Adipocyte (in vitro differentiated cells): ENCODE measurements around the gene MRM2.

Experiments
- DNase-seq: peaks from one replicate; pipeline ENCODE4 v3.0.0-alpha.2; 2015; ENCODE audit warnings: low read depth
- H3K27me3 ChIP-seq: replicated peaks from 2 replicates; pipeline ENCODE4 v1.7.0; 2013; ENCODE audit warnings: mild to moderate bottlenecking, low read length, moderate library complexity; ENCODE audit not compliant: control insufficient read depth, insufficient read depth
- H3K36me3 ChIP-seq: 2 replicates; pipeline ENCODE4 v1.7.0; 2013; ENCODE audit warnings: low read length, mild to moderate bottlenecking, moderate library complexity; ENCODE audit not compliant: control insufficient read depth, insufficient read depth, severe bottlenecking
- H3K4me1 ChIP-seq: 2 replicates; pipeline ENCODE4 v1.7.0; 2013; ENCODE audit warnings: mild to moderate bottlenecking, low read length, moderate library complexity; ENCODE audit not compliant: control insufficient read depth, insufficient read depth
- H3K4me3 ChIP-seq: 2 replicates; pipeline ENCODE4 v1.7.0; 2013; ENCODE audit warnings: mild to moderate bottlenecking, low read length, moderate library complexity
- H3K9ac ChIP-seq: 2 replicates; pipeline ENCODE4 v1.7.0; 2013; ENCODE audit warnings: mild to moderate bottlenecking, low read length, moderate library complexity
- H3K9me3 ChIP-seq: 2 replicates; pipeline ENCODE4 v1.7.0; 2013; ENCODE audit warnings: mild to moderate bottlenecking, low read length, moderate library complexity; ENCODE audit not compliant: control insufficient read depth

The MRM2 gene

GRCh38 chr7:2241580-2242540, at the start of gene MRM2, which contains the start of gene NUDT1:
Gene MRM2 (minus strand): TSS chr7:2242205. CDS start chr7:2242169, 36 bp downstream.
Gene NUDT1 (plus strand): TSS chr7:2242226. CDS start chr7:2244575, 2,349 bp downstream.
- Histone ChIP-seq H3K4me1 (peaks cover 16% of the 10 kb centered on the region), H3K9me3 (no peaks in the 10 kb centered on the region), H3K36me3 (peaks cover 24% of the 10 kb centered on the region), H3K27me3 (no peaks in the 10 kb centered on the region), H3K4me3 (peak within 1 kb of the TSS; percentile 94), H3K9ac (peak within 1 kb of the TSS; percentile 92)
- peak; percentile 95 for DNase-seq

- no peaks in the 10 kb centered on the region for H3K27me3 ChIP-seq
- peaks cover 8% of the 10 kb centered on the region for H3K4me1 ChIP-seq
- H3K4me3 ChIP-seq: no peak overlapping the region
- H3K36me3 ChIP-seq: no peaks in the 10 kb centered on the region
- no peak for DNase-seq
- no peak overlapping the region for H3K9ac ChIP-seq
- no peaks in the 10 kb centered on the region for H3K9me3 ChIP-seq
Observed at GRCh38 chr7:2290877-2291276, 48.9 kb upstream of the MRM2 start.

GRCh38 chr7:2289621-2290020, 47.6 kb upstream of the MRM2 start:
- no peak for DNase-seq

GRCh38 chr7:2289111-2289586, 47.1 kb upstream of the MRM2 start:
- Histone ChIP-seq H3K9me3 (no peaks in the 10 kb centered on the region), H3K4me1 (peaks cover 8% of the 10 kb centered on the region), H3K27me3 (no peaks in the 10 kb centered on the region), H3K4me3 (no peak overlapping the region), H3K9ac (no peak overlapping the region), H3K36me3 (no peaks in the 10 kb centered on the region)
- DNase-seq: no peak

More at GRCh38 chr7:2289621-2290020, 47.6 kb upstream of the MRM2 start:
- Histone ChIP-seq H3K9me3 (no peaks in the 10 kb centered on the region), H3K36me3 (no peaks in the 10 kb centered on the region), H3K4me1 (peaks cover 8% of the 10 kb centered on the region), H3K27me3 (no peaks in the 10 kb centered on the region), H3K4me3 (no peak overlapping the region), H3K9ac (no peak overlapping the region)

GRCh38 chr7:2288503-2288902, 46.5 kb upstream of the MRM2 start:
- no peaks in the 10 kb centered on the region for H3K27me3 ChIP-seq

GRCh38 chr7:2287745-2288144, 45.7 kb upstream of the MRM2 start:
- H3K4me3 ChIP-seq: no peak overlapping the region
- H3K9ac ChIP-seq: no peak overlapping the region
- H3K9me3 ChIP-seq: no peaks in the 10 kb centered on the region
- H3K36me3 ChIP-seq: no peaks in the 10 kb centered on the region
- H3K27me3 ChIP-seq: no peaks in the 10 kb centered on the region
- peaks cover 8% of the 10 kb centered on the region for H3K4me1 ChIP-seq
- no peak for DNase-seq

More at GRCh38 chr7:2288503-2288902, 46.5 kb upstream of the MRM2 start:
- no peak overlapping the region for H3K4me3 ChIP-seq
- H3K4me1 ChIP-seq: peaks cover 8% of the 10 kb centered on the region
- no peak for DNase-seq
- H3K9me3 ChIP-seq: no peaks in the 10 kb centered on the region
- no peak overlapping the region for H3K9ac ChIP-seq
- H3K36me3 ChIP-seq: no peaks in the 10 kb centered on the region

- no peaks in the 10 kb centered on the region for H3K9me3 ChIP-seq
- H3K4me3 ChIP-seq: no peak overlapping the region
- H3K27me3 ChIP-seq: no peaks in the 10 kb centered on the region
- H3K9ac ChIP-seq: no peak overlapping the region
- no peak for DNase-seq
- no peaks in the 10 kb centered on the region for H3K36me3 ChIP-seq
- peaks cover 8% of the 10 kb centered on the region for H3K4me1 ChIP-seq
Observed at GRCh38 chr7:2283074-2283473, 41.1 kb upstream of the MRM2 start.

- H3K36me3 ChIP-seq: no peaks in the 10 kb centered on the region
- peak overlapping the region; percentile 54 for H3K9ac ChIP-seq
- H3K9me3 ChIP-seq: no peaks in the 10 kb centered on the region
- no peak for DNase-seq
- H3K27me3 ChIP-seq: no peaks in the 10 kb centered on the region
- H3K4me3 ChIP-seq: no peak overlapping the region
- peaks cover 8% of the 10 kb centered on the region for H3K4me1 ChIP-seq
Observed at GRCh38 chr7:2282185-2282751, 40.3 kb upstream of the MRM2 start.

GRCh38 chr7:2281541-2281940, 39.5 kb upstream of the MRM2 start:
- Histone ChIP-seq H3K4me1 (peaks cover 8% of the 10 kb centered on the region), H3K9ac (peak overlapping the region; percentile 54), H3K9me3 (no peaks in the 10 kb centered on the region), H3K4me3 (no peak overlapping the region), H3K36me3 (no peaks in the 10 kb centered on the region), H3K27me3 (no peaks in the 10 kb centered on the region)
- DNase-seq: no peak

GRCh38 chr7:2280424-2280823, 38.4 kb upstream of the MRM2 start:
- no peak overlapping the region for H3K9ac ChIP-seq
- no peaks in the 10 kb centered on the region for H3K36me3 ChIP-seq
- no peaks in the 10 kb centered on the region for H3K9me3 ChIP-seq
- DNase-seq: no peak
- H3K27me3 ChIP-seq: no peaks in the 10 kb centered on the region
- no peak overlapping the region for H3K4me3 ChIP-seq
- H3K4me1 ChIP-seq: peaks cover 8% of the 10 kb centered on the region

- H3K4me3 ChIP-seq: no peak overlapping the region
- H3K27me3 ChIP-seq: no peaks in the 10 kb centered on the region
- peaks cover 2% of the 10 kb centered on the region for H3K36me3 ChIP-seq
- peaks cover 8% of the 10 kb centered on the region for H3K4me1 ChIP-seq
- no peaks in the 10 kb centered on the region for H3K9me3 ChIP-seq
- no peak overlapping the region for H3K9ac ChIP-seq
- DNase-seq: no peak
Observed at GRCh38 chr7:2279896-2280295, 37.9 kb upstream of the MRM2 start.
